Activated T-cell treated with anti-CD3 and anti-CD28 coated beads for 4 hours (primary cell): Measurements from ENCODE around the gene TCERG1.
"Not testable (repeated sequence)": the region's sequence is repeated elsewhere in the genome, so short reads cannot be mapped to it uniquely, and the experiment has no call there.

Source experiments
- DNase-seq: peaks from one replicate; pipeline ENCODE4 v3.0.0-alpha.2; 2020

TCERG1 gene

GRCh38 chr5:146523698-146524097, 76.6 kb downstream of the TCERG1 start:
- no peak for DNase-seq

GRCh38 chr5:146527785-146528184, 80.7 kb downstream of the TCERG1 start:
- DNase-seq, result no peak

GRCh38 chr5:146528236-146528635, 81.1 kb downstream of the TCERG1 start:
- no peak for DNase-seq

GRCh38 chr5:146529984-146530383, 82.9 kb downstream of the TCERG1 start:
- no peak for DNase-seq

DNA sequence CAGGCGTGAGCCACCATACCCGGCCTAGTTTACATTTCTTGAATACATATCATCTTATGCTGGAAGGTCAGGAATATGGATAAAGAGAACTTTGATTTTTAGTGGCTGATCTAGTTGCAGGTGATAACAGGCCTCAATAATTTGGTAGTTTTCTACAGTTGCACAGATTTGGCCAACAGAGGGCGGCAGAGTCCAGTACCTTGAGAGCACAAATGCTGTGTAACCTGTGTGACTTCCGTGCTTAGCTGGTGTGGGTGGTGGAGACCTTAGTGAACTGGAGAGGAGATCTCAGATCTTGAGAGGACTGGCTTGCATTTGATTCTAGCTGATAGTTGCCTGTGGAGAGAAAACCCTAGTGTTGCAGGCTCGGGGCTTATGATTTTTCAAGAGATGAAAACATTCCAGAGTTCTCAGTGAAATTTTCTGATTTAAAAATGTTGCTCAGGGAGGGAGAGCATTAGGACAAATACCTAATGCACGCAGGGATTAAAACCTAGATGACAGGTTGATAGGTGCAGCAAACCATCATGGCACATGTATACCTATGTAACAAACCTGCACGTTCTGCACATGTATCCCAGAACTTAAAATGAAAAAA, 86.2 kb downstream of the TCERG1 start:
- peak; percentile 67 for DNase-seq

DNA sequence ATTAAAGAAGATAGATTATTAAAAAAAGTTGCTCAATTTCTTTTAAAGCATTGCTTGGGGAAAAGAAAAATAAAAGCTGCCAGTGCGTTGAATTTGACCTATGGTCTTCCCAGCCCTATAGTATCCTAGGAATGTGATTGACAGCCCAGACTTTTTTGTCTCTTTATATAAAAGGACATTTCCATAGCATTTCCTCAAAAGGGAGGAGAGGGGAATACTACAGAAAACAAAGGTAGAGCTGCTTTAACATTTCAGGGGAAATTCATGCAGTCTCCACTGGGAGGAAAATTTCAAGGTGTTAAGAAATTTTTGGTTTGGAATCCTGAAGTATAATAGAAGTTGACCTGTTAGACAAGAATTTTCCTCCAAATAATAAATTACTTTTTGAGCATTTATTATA, 86.7 kb downstream of the TCERG1 start:
- no peak for DNase-seq

GRCh38 chr5:146538432-146538831, 91.3 kb downstream of the TCERG1 start:
- no peak for DNase-seq

GRCh38 chr5:146539973-146540372, 92.8 kb downstream of the TCERG1 start:
- DNase-seq, result no peak

DNA sequence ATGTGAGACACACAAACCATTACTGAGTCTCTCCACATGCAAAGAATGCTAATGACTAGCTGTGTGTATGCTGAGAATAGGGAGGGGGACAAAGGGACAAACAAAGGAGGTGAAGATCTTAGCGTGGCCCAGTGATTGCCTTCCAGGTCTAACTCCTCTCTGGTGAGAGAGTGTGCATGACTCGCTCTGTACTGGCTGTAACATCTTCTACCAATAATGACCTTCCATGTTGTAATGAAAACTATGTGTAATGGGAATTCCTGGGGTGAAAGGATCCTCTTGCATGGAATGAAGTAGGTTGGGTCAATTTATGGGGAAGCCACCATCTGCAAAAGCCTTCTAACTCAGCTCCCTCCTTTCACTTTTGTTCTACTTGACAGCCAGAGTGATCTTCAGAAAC, 93.3 kb downstream of the TCERG1 start:
- no peak for DNase-seq

DNA sequence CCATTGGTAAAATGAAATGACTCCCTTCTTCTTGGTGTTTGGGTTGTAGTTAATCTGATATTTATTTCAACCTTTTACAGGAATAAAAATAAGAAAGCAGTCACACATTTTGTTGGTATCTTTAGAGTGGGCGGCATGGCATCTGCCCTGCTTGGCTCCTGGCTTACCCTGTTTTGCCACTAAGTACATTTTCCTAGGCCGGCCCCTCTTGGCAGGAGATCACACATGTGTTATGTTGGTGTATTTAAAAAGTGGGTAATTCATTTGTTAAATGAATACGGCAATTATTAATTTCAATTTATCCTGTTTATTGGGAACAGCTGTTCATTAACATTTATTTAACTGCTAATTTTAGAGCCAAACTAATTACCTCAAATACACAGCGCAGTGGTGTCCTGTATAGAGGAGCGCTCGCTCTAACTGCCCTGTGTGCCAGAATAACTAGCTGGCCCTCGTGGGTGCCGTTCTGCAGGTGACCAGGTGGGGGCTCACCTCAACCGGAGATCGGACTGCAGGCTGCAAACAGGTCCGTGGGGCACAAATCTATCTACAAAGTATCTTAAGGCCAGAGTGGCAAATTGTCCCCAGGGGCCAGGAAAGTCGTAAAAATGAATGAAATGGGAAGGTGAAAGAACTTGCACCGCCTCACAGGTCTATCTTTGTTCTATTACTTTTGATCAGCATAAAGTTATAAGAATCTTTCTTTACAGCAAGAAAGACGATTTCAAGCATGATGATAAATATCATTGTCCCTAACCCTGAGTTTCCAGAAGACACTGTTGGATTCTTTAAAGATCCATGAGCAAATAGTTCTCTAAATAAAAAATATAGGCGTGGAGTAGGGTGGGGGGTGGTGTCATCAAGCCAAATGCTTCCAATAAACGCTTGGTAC, 95.1 kb downstream of the TCERG1 start:
- peak; percentile 54 for DNase-seq

DNA sequence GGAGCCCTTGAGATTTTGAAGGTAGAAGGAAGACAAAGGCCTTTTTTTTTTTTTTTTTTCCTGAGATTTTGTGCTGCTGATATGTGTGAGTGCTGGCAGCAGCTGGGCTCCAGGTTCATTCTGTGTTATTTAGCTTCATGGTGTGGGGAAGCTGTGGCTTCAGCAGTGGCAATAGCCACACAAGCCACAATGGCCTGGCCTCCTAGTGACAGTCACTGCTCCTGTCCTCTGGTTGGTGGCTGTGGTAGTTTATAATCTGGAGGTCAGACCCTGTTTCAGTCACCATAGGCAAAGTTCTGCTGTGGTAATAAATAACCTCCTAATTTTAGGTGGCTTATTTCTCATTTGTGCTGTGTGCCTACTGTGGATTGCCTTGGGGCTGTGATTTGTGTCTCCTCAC, 97.1 kb downstream of the TCERG1 start:
- DNase-seq, result no peak

GRCh38 chr5:146548781-146549449, 101.8 kb downstream of the TCERG1 start:
- no peak for DNase-seq

DNA sequence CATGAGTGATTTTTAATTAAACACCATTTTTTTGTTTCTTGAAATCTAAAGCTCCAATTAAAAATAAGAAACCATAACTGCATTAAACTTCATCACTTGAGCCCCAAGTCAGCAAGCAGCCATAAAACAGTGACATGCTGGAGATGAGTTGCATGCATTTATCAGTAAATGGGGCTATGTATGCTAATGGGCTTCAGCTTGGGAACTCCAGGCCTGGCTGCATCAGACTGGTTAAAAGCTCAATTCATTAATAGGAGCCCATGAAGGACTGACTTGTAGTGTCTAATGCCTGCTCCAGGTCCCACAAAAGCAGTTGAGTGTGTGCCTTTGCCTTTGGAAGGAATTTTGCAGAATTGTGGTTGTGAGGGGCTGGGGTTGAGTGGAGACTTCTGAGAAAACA, 102.5 kb downstream of the TCERG1 start:
- DNase-seq, result no peak

DNA sequence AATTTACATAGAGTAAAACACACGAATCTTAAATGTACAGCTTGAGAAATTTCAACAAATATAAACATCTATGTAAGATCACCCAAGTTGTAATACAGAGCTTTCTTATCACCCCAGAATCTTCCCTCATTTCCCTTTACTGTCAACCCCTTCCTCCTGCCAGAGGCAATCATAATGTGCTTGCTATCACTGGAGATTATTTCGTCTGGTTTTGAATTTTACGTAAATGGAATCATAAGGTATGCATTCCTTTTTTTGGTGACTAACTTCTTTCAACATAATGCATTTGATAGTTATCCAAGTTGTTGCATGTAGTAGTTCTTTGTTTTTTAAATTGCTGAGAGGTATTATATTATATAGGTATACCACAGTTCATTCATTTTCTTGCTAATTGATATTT, 106.3 kb downstream of the TCERG1 start:
- DNase-seq, result no peak

DNA sequence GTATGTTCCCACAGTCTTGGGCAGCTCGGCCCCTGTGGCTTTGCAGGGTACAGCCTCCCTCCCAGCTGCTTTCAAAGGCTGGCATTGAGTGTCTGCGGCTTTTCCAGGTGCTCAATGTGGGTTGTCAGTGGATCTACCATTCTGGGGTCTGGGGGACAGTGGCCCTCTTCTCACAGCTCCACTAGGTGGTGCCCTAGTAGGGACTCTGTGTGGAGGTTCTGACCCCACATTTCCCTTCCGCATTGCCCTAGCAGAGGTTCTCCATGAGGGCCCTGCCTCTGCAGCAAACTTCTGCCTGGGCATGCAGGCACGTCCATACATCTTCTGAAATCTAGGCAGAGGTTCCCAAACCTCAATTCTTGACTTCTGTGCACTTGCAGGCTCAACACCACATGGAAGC, 109.8 kb downstream of the TCERG1 start:
- not testable (repeated sequence) for DNase-seq

GRCh38 chr5:146560205-146560812, 113.2 kb downstream of the TCERG1 start:
- no peak for DNase-seq
